GM19328 (cell line): Measurements from ENCODE around the gene USB1.
"Not testable (repeated sequence)": the region's sequence is repeated elsewhere in the genome, so short reads cannot be mapped to it uniquely, and the experiment has no call there.

Experiments used
- ATAC-seq: cut with Tn5 transposase; IDR thresholded peaks from one replicate; pipeline ENCODE4 v1.9.1; 2021; ENCODE audit warnings: mild to moderate bottlenecking, moderate library complexity; ENCODE audit not compliant: unreplicated experiment

Gene USB1

DNA sequence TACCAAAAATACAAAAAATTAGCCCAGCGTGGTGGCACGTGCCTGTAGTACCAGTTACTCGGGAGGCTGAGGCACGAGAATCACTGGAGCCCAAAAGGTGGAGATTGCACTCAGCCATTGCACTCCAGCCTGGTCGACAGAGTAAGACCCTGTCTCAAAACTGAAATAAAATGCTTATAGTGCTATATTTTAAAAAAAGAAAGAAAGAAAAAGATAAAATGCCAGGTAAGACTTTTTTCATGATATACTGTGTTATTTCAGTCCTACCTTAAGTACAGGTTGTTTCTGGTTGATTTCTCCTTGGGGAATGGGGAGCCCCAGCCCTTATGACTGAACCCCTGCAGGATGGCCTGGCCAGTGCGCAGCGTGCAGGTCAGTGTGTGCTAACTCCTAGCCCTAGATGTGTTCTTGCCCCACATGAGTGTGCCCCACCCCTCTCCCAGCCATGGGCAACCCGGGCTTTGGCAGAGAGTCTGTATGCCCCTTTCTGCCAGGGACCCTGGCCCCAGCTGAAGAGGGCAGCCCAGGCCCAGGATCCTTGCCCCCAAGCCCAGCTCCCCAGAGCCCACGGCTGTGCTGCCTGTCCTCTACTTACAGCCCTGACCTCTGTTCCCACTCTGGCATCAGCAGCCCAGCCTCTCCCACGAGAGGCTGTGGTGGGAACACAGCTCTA is 31.6 kb upstream of the USB1 start:
- ATAC-seq: no peak

DNA sequence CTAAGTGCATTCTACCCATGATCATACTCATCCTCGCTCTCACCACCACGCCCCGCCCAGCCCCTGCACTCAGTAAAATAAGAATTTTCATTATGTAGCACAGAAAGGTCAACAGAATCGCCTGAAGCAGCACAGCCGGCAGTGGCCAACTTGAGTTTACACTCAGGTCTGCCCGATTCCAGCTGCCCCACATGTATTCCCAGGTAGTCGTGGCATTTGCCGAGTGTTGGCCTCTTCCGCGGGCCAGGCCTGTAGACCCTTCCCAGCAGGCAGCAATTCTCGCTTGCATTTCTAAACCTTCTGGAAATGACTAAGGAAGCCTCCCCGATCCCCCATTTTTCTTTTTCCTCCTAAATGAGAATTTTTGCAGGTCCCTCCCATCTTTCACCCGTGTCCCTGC is 30.9 kb upstream of the USB1 start:
- ATAC-seq: no peak

DNA sequence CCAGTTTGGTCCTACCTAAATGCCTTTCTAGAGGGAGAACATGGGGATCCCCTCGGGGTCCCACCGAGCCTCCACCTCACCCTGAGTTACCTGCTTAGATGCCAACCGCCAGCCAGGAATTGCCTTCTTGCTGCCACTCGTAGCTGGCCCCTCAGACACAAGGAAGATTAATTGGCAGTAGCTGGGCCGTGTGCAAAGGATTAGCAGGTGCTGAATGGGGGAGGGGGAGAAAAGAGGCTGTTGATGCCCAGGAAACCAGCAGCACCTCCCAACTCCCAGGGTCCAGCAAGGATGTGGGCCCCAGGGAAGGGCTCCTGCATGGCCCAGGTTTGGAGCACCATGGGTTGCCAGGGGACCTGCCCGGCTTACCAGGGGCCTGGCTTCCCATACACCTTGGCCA is 30.2 kb upstream of the USB1 start, which contains the start of gene CNGB1:
CNGB1 (minus strand) TSS at position 159 of the 400 bp plus-strand sequence. CDS start 3,842 bp downstream, outside the sequence.
- ATAC-seq: no peak

DNA sequence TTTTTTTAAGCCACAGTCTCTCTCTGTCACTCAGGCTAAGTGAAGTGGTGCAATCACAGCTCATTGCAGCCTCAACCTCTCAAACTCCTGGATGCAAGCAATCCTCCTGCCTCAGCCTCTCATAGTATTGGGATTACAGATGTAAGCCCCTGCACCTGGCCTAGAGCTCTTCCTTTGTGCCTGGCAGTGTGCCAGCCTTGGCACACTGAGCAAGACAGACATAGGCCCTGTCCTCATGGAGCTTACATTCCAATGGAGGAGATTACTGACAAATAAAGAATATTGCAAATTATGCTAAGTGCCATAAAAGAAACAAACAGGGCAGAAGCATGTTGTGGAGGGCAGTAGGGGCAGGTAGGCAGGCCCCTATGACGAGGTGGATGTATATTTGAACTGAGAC is 29.4 kb upstream of the USB1 start:
- ATAC-seq: no peak

DNA sequence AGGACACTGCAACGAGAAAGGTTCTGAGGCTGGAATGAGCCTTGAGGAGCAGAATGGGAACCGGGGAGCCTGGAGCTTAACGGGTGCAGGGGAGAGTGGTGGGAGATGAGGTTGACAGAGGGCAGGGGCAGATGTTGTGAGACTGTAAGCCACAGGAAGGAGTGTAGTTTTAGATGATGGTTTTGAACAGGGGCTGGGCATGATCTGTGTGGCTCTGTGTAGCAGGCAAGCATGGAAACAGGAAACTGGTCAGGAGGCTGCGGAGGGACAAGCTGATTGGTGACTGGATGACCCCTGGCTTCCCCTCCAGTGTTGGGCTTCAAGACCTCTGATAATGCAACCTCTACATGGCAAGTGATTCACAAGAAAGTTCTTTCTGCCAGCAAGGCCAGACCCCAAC is 28.9 kb upstream of the USB1 start:
- no peak for ATAC-seq

DNA sequence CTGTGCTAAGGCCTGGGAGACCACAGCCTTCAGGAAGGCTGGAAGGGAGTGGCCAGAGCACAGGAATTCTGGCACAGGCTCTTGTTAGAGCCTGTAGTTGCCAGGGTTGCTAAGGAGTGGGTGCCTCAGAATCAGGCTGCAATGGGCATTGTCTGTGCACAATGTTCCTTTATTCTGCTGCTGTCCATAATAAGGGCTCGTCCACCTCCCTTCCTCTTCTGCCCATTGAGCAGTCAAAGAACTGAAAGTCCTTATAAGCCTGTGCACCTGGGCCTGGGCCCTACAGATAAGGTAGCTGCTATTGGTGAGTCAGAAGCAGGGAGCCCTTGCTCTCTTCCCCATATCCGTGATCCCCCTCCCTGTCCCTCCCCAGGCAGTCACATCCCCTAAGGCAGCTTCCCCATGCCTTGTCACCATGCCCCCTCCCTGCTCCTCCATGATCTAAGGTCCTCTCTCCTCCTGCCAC is 24.8 kb upstream of the USB1 start:
- ATAC-seq: no peak

DNA sequence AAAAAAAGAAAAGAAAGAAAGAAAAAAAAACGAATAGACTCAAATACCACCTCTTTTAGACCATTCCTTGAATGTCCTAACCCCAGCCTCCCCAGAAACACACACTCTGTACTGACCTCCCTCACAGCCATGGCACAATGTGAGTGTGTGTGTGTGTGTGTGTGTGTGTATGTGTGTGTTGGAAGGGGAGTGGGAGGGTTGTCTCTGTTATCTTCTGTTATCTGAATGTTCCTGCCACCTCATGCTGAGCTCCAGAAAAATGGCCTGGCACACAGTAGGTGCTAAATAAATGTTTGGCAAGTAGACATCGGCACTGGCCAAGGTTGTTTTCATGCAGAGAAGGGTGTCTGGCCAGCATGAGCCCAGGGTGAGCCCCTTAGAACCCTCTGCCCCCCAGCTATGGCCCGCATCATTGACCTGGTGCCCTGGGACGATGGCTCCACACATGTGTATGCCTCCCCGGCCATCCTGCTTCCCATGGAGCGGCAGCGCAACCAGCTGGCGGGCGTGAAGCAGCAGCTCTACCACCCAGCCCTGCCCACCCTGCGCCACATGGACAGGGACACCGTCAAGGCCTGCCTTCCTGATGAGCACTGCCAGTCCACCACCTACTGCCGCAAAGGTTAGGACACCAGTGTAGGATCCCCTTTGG is 23.7 kb upstream of the USB1 start:
- ATAC-seq: no peak

DNA sequence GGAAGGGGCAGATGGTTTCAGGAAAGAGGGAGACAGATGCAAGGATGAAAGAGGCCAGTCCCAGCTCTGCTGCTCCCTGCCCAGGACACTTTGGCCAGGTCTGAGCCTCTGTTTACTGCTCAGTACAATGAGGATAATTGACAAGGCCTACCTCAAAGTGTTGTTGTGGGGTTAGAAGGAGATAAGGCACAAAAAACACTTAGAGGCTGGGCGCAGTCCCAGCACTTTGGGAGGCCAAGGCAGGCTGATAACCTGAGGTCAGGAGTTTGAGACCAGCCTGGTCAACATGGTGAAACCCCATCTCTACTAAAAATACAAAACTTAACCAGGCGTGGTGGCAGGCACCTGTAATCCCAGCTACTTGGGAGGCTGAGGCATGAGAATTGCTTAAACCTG is 23.1 kb upstream of the USB1 start:
- ATAC-seq: not testable (repeated sequence)

DNA sequence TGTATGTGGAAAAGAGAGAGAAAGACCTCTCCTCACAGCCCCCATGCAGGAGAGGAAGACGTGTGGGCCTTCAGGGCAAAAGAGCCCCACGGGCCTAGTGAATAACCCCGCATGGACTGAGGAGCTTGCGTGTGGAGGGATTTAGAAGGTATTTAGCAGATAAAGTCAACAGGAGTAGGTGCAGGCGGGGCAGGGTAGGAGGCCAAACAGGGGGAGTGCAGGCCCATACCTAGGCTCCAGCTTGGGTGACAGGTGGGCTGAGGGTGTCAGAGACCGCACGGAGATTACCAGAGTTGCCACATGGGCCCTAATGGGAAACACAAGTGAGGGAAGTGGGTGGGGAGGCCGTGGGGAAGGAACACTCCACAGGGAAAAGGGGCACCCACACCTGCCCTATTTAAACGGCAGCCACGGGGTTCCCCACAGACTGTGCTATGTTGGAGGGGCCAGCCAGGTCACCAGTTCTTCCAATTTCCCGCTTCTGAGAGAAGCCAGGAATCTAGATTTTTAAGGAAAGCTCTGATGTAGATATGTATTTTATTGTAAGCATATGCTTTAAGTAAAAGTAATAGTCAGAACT is 22.1 kb upstream of the USB1 start:
- no peak for ATAC-seq

DNA sequence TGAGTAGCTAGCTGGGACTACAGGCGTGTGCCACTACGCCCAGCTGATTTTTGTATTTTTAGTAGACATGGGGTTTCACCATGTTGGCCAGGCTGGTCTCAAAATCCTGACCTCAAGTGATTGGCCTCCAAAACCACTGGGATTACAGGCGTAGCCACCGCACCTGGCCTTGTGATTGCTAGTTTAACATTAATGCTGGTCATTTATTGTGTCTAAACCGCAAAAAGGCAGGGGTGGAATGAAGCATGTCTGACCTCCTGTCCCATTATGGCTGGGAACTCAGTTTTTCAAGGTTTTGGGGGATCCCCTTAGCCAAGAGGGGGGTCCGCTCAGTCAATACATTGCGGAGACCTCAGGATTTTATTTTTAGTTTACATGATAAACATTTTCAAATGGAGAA is 19.6 kb upstream of the USB1 start:
- ATAC-seq: no peak

DNA sequence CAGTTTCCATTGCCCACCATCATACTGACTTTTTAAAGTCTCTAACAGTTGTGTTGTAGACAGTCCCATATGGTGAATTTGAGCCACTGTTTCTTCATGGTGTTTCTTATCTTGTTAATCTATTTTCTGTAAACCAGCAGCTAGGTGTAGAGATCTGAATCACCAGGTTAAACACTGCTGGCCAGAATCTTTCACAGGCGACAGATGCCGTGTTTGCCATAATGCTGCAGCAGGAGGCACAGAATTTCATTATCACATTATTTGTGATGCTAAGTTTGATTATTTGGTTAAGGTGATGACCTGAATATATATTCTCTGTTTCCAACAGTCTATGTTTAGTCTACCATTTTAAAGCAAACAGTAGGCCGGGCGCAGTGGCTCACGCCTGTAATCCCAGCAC is 18.8 kb upstream of the USB1 start:
- no peak for ATAC-seq

DNA sequence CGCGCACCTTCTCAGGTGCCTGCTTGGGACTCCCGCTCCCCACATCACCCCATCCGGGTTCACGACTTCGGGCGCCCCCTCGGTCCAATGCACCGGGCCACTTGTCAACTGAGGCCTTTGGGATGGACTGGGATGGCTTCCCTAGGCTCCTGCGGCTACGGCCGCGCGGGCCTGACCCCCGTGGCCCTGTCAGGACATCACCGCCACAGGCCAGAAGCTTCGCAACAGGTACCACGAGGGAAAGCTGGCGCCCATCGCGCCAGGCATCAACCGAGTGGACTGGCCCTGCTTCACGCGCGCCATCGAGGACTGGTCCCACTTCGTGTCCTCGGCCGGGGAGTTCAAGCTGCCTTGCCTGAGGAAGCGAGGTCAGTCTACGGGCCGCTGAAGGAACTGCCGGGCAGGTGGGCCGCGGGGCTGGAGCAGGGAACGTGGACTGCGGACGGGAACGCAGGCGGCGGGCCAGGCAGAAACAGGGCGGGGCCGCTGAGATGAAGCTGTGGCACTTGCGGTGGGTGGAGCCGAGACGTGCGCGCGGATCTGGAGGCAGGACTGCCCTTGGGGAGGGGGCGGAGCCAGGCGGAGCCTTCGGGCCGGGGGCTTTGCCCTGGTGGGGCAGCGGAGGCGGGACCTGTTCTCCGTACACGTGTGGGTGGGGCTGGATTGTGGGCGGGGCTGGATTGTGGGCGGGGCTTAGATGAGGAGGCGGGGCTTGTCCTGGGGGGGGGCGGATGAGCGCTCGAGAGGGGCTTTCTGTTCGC is 16.6 kb upstream of the USB1 start:
- no peak for ATAC-seq

DNA sequence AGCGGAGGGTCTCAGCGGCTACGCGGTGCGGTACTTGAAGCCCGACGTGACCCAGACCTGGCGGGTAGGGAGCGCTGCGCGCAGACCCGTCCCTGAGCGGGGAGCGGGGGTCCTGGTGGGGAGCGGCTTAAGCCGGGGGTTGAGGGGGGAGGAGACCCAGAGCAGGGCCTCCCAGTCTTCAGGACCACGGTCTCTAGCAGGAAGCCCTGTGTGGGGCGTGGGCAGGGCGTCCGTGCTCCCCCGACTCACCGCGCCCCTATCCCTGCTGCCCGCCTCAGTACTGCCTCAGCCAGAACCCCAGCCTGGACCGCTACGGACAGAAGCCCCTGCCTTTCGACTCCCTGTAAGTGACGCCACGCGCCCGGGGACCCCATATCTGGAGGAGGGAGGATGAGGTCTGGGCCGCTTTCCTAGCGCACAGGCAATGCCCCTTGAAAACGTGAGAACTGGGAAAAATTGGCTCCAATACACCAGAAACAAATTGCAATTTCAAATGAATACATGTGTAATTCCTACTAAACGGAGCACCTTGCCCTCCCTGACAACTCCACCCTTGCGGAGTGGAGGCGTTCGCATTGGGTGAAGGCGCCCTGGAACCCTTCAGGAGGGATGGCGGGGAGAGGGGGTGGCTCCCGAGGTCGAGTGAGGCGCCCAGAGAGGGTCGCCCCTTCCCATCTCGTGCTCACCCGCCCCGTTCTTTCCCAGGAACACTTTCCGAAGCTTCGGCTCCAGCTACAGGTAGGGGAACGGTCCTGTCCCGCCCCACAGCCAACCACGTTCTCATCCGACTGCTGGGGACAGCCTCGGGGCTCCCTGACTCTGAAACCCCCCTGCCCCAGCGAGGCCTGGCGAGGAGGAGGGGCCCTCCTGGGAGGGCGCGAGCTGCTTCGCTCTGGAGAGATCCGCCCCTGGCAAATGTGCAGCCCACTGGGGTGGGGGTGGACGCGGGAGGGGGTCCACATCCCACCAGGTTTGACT is 15.7 kb upstream of the USB1 start:
- no peak for ATAC-seq

DNA sequence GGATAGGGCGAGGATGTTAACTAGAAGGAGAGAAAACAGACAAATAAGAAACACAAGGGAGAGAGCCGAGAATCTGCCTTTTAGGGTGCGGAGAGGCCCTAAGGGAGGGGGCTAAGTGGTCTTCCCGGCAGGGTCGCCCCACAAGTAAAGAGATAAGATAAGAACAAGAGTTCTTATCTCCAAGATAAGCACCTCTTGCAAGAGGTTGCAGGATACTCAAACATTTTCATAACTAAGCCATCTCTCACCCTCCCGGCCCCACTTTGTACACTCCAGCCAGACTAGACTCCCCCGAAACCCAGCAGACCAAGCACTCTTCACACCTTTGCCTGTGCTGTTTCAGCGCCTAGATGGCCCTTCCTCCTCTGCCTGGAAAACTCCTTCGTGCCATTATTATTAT is 15.0 kb upstream of the USB1 start:
- no peak for ATAC-seq

DNA sequence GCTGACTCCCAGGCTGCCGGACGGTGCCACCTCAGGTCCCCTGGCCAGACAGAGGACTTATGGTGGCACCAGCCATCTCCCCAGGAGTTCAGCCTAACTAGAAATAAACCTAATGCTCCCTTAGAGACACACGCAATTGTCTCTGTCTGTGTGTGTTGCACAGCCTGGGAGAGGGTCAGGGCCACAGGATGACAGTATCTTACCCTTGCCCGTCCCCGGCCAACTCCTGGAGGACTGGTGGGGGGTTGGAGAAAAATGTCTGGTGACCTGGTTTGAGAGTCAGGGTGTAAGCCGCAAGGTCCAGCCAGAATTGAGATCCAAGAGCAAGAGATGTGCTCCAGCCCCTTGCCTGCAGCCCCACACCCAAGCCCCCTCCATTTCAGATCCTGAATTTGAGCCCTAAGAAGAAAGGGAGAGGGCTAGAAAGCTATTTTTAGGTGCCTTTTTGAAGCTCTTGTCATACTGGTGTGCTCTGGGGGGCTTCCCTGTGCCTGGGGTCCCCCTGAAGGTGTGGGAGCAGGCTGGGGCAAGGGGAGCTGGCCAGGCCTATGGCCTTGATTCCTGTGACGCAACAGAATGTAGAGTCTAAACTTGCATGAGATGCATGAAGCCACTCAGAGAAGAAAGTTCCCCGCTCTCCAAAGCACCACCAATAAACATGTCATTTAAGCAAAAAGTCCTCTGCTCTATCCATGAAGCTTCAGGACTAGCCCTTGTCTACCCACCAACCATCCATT is 13.6 kb upstream of the USB1 start:
- no peak for ATAC-seq

DNA sequence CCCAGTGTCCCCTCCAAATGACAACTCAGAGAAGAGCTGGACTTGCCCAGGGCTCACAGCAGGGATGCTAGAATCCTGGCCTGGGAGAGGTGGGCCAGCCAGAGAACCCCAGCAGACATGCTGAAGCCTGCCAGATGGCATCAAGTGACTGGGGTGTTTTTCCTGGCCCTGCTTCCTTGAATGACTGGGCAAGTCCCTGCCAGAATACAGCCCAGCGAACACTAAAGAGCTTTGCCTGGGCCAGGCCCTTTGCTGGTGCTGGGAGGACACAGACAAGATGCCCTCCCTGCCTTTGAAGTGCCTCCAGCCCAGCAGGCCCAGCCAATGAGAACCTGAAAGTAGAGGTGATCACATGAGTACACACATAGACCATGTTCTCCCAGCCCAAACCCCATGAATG is 12.3 kb upstream of the USB1 start:
- no peak for ATAC-seq

DNA sequence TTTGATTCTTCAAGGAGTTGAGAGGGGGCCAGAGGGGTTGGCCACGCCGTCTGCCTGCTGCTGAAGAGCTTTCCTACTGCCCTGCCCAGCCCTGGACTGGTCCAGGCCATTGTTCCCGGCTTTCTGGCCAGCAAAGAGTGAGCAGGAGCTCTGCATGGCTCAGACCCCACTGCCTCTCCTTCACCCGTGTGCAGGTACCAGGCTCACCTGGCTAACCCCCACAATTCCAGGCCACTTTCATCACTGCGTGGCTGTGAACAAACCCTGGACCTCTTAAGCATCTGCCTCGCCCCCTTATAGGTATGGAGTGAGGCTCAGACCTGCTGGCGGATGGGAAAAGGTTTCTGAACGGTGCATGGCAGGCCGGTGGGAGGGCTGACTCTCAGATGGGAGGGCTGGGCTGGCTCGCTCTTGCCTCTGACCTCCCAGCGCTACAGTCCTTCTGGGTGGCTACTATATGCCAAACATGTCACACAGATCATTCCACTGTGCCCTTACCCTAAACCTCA is 9.6 kb upstream of the USB1 start:
- no peak for ATAC-seq

DNA sequence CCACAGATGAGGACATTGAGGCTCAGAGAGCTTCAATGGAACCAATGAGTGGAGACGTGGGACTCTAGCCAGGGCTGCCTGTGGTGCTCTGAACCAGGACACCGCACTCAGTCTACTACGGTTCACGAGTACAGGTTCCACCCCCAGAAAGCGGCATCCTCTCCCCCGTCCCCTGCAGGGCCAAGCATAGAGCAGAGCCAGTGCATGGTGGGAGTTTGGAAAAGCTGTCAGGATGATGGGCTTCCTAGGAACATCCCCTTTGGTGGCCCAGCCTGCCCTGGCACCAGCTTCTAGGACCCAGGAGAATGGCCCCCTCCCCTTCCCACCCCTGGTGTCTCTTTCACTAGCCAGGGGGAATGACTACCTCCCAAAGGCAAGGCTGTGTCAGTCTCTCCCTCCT is 9.1 kb upstream of the USB1 start:
- no peak for ATAC-seq

DNA sequence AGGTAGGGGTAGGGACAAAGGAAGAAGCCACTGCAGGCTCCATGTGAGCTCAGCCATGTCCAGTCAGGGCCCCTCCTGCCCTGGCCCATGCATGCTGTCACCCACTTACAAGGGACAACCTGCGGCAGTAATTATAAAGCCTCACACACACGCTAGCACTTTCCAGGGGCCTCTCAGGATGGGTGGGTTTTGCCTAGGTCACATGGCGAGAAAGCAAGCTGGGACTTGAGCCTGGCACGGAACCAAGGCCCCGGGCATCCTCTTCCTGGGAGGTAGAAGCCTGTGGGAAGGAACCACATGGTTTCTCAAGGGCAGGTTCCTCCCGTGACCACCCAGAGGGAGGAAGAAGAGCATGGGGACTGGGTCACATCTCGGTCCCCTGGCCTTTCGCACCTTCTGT is 7.8 kb upstream of the USB1 start:
- ATAC-seq: no peak

DNA sequence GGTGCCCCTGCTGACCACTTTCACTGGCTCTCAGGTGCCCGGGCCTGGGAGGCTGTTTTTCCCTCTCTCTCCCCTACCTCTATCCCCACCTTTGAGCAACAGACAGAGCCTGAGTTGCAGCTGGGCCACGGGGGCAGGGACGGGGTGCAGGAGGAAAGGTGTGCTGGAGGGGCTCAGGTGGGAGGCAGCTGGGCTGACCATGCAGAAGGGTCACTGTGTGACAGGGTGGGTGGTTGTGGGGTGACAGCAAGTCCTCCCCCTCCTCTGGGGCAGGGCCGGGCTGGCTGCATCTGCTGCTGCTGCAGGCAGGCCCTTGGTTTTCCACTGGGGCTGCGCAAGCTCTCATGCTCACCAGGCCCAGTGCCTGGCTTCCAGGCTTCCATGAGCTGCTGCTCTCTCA is 7.3 kb upstream of the USB1 start:
- ATAC-seq: no peak
